Lower leg skin (tissue), 3 donors: ENCODE results near the gene FAM110A.

Source experiments
- POLR2A ChIP-seq, 2 donors: fragments of 450-650 bp; IDR thresholded peaks; one replicate each; pipeline ENCODE4 v1.6.1; 2016 to 2017; ENCODE audit warnings: antibody characterized with exemption in 2 of 2, mild to moderate bottlenecking in 1 of 2, moderate library complexity in 1 of 2
- TF ChIP-seq, protein P1 (sequence below), 3 donors: fragments of 450-650 bp; IDR thresholded peaks; one replicate each; pipeline ENCODE4 v1.5.1; 2016; ENCODE audit warnings: antibody characterized with exemption in 3 of 3, mild to moderate bottlenecking in 3 of 3, moderate library complexity in 2 of 3

DNA sequence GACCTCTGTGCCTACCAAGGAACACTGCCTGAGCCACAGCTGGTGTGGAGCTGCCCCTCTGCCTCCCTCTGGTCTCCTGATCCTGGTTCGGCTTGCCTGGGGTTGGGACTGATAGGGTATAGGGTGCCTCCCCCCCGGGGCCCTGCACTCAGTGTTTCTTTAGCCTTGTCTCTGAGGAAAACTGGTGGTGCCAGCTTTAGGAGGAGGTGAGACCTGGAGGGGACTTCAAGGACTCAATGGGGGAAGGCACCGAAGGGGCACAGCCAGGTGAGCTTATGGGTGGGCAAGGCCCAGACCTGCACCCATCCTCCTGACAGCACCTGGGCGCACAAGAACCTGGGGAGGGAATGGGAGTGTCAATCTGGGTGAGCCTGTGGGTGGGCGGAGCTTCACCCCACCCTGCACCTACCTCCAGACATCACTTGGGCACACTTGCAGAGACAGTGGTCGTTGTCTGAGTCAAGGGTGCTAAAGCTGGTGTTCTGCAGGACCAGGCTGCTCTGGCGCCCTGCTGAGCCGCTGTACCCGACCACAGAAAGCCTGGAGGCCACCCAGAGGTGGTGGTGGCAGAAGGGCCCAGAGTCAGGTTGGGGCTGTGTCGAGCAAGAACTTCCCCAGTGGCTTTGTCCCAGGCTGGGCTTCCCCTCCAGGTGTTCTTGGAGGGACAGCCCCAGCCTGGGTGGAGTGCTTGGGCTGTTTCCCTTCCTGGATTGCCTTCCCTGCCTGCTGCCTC lies 40.5 kb downstream of the FAM110A start:
- TF ChIP-seq, protein P1, sequence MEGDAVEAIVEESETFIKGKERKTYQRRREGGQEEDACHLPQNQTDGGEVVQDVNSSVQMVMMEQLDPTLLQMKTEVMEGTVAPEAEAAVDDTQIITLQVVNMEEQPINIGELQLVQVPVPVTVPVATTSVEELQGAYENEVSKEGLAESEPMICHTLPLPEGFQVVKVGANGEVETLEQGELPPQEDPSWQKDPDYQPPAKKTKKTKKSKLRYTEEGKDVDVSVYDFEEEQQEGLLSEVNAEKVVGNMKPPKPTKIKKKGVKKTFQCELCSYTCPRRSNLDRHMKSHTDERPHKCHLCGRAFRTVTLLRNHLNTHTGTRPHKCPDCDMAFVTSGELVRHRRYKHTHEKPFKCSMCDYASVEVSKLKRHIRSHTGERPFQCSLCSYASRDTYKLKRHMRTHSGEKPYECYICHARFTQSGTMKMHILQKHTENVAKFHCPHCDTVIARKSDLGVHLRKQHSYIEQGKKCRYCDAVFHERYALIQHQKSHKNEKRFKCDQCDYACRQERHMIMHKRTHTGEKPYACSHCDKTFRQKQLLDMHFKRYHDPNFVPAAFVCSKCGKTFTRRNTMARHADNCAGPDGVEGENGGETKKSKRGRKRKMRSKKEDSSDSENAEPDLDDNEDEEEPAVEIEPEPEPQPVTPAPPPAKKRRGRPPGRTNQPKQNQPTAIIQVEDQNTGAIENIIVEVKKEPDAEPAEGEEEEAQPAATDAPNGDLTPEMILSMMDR (IDR thresholded peaks at IDR 0.05) = no peak
- no peak for TF ChIP-seq POLR2A (IDR thresholded peaks at IDR 0.05)
